Smooth muscle cell (in vitro differentiated cells): Measurements from ENCODE around the gene TMX2. TPM values are rescaled to one million over a fixed set of nuclear protein-coding genes. Genes with fewer than 3 reads are reported as not detected.

Experiments used
- DNase-seq: peaks from one replicate; lab custom pipeline; 2025; ENCODE audit not compliant: unreplicated experiment; lab: John Stamatoyannopoulos, UW
- H2AFZ ChIP-seq: fragments of 200-600 bp; sonication (generic); 2 replicates; pipeline ENCODE4 v1.6.0; 2016; ENCODE audit warnings: antibody characterized with exemption, low read depth, mild to moderate bottlenecking
- H3F3A ChIP-seq: fragments of 200-600 bp; sonication (generic); 2 replicates; pipeline ENCODE4 v1.6.0; 2017; ENCODE audit warnings: antibody characterized with exemption, low read depth
- H3K27ac ChIP-seq: fragments of 200-600 bp; sonication (generic); 2 replicates; pipeline ENCODE4 v1.5.1; 2016; ENCODE audit warnings: low read depth, mild to moderate bottlenecking
- H3K27me3 ChIP-seq: fragments of 200-600 bp; sonication (generic); 2 replicates; pipeline ENCODE4 v1.6.1; 2016; ENCODE audit warnings: low read depth, mild to moderate bottlenecking
- H3K36me3 ChIP-seq: fragments of 200-600 bp; sonication (generic); 2 replicates; pipeline ENCODE4 v1.5.1; 2016; ENCODE audit warnings: low read depth
- H3K4me1 ChIP-seq: fragments of 200-600 bp; sonication (generic); 2 replicates; pipeline ENCODE4 v1.5.1; 2016; ENCODE audit warnings: low read depth
- H3K4me2 ChIP-seq: fragments of 200-600 bp; sonication (generic); 2 replicates; pipeline ENCODE4 v1.6.0; 2016; ENCODE audit warnings: mild to moderate bottlenecking
- H3K4me3 ChIP-seq: fragments of 200-600 bp; sonication (generic); 2 replicates; pipeline ENCODE4 v1.5.1; 2016; ENCODE audit warnings: mild to moderate bottlenecking
- H3K79me2 ChIP-seq: fragments of 200-600 bp; sonication (generic); 2 replicates; pipeline ENCODE4 v1.6.0; 2016; ENCODE audit warnings: low read depth, mild to moderate bottlenecking
- H3K9ac ChIP-seq: fragments of 200-600 bp; sonication (generic); 2 replicates; pipeline ENCODE4 v1.6.0; 2016; ENCODE audit warnings: low read depth
- H3K9me3 ChIP-seq: fragments of 200-600 bp; sonication (generic); replicated peaks from 2 replicates; pipeline ENCODE4 v1.5.1; 2016; ENCODE audit warnings: low read depth
- H4K20me1 ChIP-seq: fragments of 200-600 bp; sonication (generic); 2 replicates; pipeline ENCODE4 v1.6.0; 2016; ENCODE audit warnings: low read depth
- WGBS: methylation state at CpG from one replicate; pipeline ENCODE4 v1.1.7; 2016; ENCODE audit warnings: low lambda C conversion rate; 5-methylcytosine and 5-hydroxymethylcytosine counted together
- polyA plus RNA-seq: library from polyadenylated mRNA; unstranded; fragments of >200 nt; fragmentation: Nextera tagmentation; extraction: Ambion mirVana; gene quantifications from 2 replicates; pipeline ENCODE4 v1.2.1, GENCODE V29; 2016
- total RNA-seq: library from RNA; depleted of rRNA; stranded (reverse); fragments of >200 nt; gene quantifications from 2 replicates; pipeline ENCODE4 v1.2.3, GENCODE V29; 2014
- TF ChIP-seq, protein P1 (sequence below): fragments of 200-600 bp; sonication (generic); IDR thresholded peaks from 2 replicates; pipeline ENCODE4 v1.5.1; 2017; ENCODE audit warnings: borderline replicate concordance, mild to moderate bottlenecking, antibody characterized with exemption; ENCODE audit not compliant: insufficient read depth, poor library complexity, severe bottlenecking

The TMX2 gene
- total and polyA plus RNA-seq, 2 experiments from 2014 or later, result 82.6 to 86.6 TPM

DNA sequence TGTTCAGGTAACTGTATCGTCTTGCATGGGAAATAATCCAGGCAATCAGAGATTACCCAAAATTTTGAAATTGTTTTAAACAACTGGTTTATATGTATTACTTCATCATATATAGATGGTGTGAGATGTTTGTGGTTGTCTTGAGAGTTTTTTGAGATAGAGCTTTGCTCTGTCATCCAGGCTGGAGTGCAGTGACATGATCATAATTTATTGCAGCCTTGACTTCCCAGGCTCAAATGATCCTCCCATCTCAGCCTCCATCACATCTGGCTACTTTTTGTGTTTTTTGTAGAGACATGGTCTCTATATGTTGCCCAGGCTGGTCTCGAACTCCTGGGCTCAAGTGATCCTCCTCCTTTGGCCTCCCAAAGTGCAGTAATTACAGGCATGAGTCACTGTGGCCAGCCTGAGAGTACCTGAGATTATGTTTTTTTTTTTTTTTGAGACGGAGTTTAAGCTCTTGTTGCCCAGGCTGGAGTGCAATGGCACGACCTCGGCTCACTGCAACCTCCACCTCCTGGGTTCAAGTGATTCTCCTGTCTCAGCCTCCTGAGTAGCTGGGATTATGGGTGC is 60.7 kb downstream of the TMX2 start:
- peaks cover 97% of the 10 kb centered on the region for H3K79me2 ChIP-seq
- H3K4me2 ChIP-seq, result peak overlapping the region; percentile 46
- no peaks in the 10 kb centered on the region for H3K9me3 ChIP-seq
- H2AFZ ChIP-seq, result no peak overlapping the region
- 80% methylated on average over 5 of the region's 5 CpGs for WGBS
- DNase-seq, result no peak
- H3F3A ChIP-seq, result peaks cover 33% of the 10 kb centered on the region
- H3K4me1 ChIP-seq, result peaks cover 39% of the 10 kb centered on the region
- peak overlapping the region; percentile 50 for H3K27ac ChIP-seq
- H3K27me3 ChIP-seq, result no peaks in the 10 kb centered on the region
- TF ChIP-seq, protein P1, sequence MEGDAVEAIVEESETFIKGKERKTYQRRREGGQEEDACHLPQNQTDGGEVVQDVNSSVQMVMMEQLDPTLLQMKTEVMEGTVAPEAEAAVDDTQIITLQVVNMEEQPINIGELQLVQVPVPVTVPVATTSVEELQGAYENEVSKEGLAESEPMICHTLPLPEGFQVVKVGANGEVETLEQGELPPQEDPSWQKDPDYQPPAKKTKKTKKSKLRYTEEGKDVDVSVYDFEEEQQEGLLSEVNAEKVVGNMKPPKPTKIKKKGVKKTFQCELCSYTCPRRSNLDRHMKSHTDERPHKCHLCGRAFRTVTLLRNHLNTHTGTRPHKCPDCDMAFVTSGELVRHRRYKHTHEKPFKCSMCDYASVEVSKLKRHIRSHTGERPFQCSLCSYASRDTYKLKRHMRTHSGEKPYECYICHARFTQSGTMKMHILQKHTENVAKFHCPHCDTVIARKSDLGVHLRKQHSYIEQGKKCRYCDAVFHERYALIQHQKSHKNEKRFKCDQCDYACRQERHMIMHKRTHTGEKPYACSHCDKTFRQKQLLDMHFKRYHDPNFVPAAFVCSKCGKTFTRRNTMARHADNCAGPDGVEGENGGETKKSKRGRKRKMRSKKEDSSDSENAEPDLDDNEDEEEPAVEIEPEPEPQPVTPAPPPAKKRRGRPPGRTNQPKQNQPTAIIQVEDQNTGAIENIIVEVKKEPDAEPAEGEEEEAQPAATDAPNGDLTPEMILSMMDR, result no peak
- H3K4me3 ChIP-seq, result no peak overlapping the region
- H3K36me3 ChIP-seq, result no peaks in the 10 kb centered on the region
- H4K20me1 ChIP-seq, result peaks cover 99% of the 10 kb centered on the region
- H3K9ac ChIP-seq, result no peak overlapping the region

- 53% methylated on average over 5 of the region's 5 CpGs for WGBS
- no peaks in the 10 kb centered on the region for H3K9me3 ChIP-seq
- H3K27ac ChIP-seq, result peak overlapping the region; percentile 96
- no peaks in the 10 kb centered on the region for H3K27me3 ChIP-seq
- peaks cover 92% of the 10 kb centered on the region for H3K79me2 ChIP-seq
- H4K20me1 ChIP-seq, result peaks cover 100% of the 10 kb centered on the region
- H3K4me1 ChIP-seq, result peaks cover 61% of the 10 kb centered on the region
- H3K36me3 ChIP-seq, result no peaks in the 10 kb centered on the region
- H3K4me2 ChIP-seq, result peak overlapping the region; percentile 82
- H3K4me3 ChIP-seq, result no peak overlapping the region
- TF ChIP-seq, protein P1, result no peak
- no peak for DNase-seq
- H2AFZ ChIP-seq, result no peak overlapping the region
- H3K9ac ChIP-seq, result no peak overlapping the region
- H3F3A ChIP-seq, result peaks cover 50% of the 10 kb centered on the region
Observed at GRCh38 chr11:57775491-57775890, 63.1 kb downstream of the TMX2 start.

DNA sequence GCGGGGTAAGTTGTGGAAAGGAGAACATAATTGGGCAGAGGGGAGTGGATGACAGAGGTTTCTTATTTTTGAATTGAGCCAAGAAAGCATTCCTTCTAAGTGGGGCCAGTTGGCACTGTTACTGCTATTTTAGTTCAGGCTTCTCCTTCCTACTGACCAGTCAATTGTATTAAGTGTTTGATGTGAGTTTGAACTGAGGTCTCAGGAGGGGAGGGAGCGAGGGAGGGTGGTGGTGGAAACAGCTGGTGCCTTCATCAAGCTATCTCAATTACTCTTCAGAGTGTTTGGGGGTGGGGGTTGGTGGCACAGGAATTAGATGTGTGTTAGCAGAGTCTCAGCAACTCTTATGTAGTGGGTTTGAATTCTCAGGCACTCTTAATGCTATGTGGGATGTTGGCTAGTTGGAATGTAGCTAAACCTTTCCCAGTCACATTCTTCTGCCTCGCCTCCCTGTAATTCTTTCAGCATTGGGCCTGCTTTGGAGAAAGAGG is 63.7 kb downstream of the TMX2 start:
- no peaks in the 10 kb centered on the region for H3K36me3 ChIP-seq
- TF ChIP-seq, protein P1, result no peak
- peak overlapping the region; percentile 96 for H3K27ac ChIP-seq
- H4K20me1 ChIP-seq, result peaks cover 100% of the 10 kb centered on the region
- H3K79me2 ChIP-seq, result peaks cover 92% of the 10 kb centered on the region
- peaks cover 50% of the 10 kb centered on the region for H3F3A ChIP-seq
- 32% methylated on average over 3 of the region's 3 CpGs for WGBS
- DNase-seq, result no peak
- H3K9me3 ChIP-seq, result no peaks in the 10 kb centered on the region
- peaks cover 67% of the 10 kb centered on the region for H3K4me1 ChIP-seq
- no peak overlapping the region for H2AFZ ChIP-seq
- no peak overlapping the region for H3K9ac ChIP-seq
- H3K4me3 ChIP-seq, result no peak overlapping the region
- peak overlapping the region; percentile 82 for H3K4me2 ChIP-seq
- no peaks in the 10 kb centered on the region for H3K27me3 ChIP-seq
